Measurements from ENCODE around the gene GRM8.

The GRM8 gene

DNA sequence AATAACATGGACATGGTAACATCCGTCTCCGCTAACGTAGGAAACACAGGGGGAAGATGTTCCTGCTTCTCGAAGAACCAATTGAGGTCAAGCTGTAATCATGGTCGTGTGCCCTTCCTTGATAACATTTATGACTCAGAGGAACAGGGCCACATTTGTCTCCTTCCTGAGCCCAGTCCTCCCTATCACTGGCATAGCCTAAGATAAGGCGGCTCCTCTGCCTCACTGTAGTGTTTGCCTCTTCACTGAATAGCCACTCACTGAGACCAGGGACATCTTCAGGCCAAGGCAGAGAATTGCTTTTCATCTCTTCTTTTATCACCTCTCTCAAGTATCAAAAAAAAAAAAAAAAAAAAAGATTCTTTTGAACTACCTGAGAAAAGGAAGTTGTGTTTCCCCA, 5.4 kb upstream of the GRM8 start:
- TF ChIP-seq, protein P1, sequence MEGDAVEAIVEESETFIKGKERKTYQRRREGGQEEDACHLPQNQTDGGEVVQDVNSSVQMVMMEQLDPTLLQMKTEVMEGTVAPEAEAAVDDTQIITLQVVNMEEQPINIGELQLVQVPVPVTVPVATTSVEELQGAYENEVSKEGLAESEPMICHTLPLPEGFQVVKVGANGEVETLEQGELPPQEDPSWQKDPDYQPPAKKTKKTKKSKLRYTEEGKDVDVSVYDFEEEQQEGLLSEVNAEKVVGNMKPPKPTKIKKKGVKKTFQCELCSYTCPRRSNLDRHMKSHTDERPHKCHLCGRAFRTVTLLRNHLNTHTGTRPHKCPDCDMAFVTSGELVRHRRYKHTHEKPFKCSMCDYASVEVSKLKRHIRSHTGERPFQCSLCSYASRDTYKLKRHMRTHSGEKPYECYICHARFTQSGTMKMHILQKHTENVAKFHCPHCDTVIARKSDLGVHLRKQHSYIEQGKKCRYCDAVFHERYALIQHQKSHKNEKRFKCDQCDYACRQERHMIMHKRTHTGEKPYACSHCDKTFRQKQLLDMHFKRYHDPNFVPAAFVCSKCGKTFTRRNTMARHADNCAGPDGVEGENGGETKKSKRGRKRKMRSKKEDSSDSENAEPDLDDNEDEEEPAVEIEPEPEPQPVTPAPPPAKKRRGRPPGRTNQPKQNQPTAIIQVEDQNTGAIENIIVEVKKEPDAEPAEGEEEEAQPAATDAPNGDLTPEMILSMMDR (conservative IDR thresholded peaks at IDR 0.05; ENCODE audit: low read length): no peak
- no peak for TF ChIP-seq EZH2phosphoT487 (IDR thresholded peaks at IDR 0.05; ENCODE audit: borderline replicate concordance)
- no peaks in the 10 kb centered on the region for H3K9me3 ChIP-seq (ENCODE audit: insufficient read depth, low read depth, low read length)
- H3K4me3 ChIP-seq (ENCODE audit: low read length, poor library complexity, severe bottlenecking): no peak overlapping the region
- no peaks in the 10 kb centered on the region for H3K27me3 ChIP-seq (ENCODE audit: insufficient read depth, low read length, poor library complexity, severe bottlenecking)
- H3K36me3 ChIP-seq (ENCODE audit: insufficient read depth, low read length): no peaks in the 10 kb centered on the region
- no peaks in the 10 kb centered on the region for H4K20me1 ChIP-seq (ENCODE audit: insufficient read depth, low read length, poor library complexity, severe bottlenecking)
- no peaks in the 10 kb centered on the region for H3K4me1 ChIP-seq (ENCODE audit: insufficient read depth, low read length, poor library complexity, severe bottlenecking)
- H3K9me2 ChIP-seq (replicated peaks; ENCODE audit: low read depth, low read length): no peaks in the 10 kb centered on the region
- H3F3A ChIP-seq (ENCODE audit: low read depth): no peaks in the 10 kb centered on the region
- H3K9ac ChIP-seq (ENCODE audit: low read depth, low read length, poor library complexity, severe bottlenecking): no peak overlapping the region
- no peak overlapping the region for H2AFZ ChIP-seq (ENCODE audit: low read length)
- no peak overlapping the region for H3K4me2 ChIP-seq (ENCODE audit: low read depth, low read length, poor library complexity, severe bottlenecking)
- no peaks in the 10 kb centered on the region for H3K79me2 ChIP-seq (ENCODE audit: insufficient read depth, low read length)

DNA sequence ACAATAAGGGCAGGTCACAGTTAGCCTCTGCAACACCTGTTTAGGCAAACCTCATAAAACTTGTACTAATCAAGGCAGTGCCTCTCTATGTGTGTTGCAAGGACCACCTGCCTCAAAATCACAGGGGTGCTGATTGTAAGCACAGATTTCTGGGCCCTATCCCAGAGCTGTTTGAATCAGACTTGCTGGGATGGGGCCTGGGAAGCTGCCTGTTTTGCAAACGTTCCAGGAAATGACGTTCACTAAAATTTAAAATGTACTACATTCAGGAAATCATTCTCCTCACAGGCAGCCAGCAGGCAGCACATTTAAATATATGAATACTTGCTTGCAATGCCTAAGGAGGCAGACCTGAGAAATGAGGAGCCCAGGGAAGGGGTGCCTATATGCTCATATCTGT, 4.3 kb upstream of the GRM8 start:
- Histone ChIP-seq H4K20me1 (ENCODE audit: insufficient read depth, low read length, poor library complexity, severe bottlenecking) (no peaks in the 10 kb centered on the region), H3K27me3 (ENCODE audit: insufficient read depth, low read length, poor library complexity, severe bottlenecking) (no peaks in the 10 kb centered on the region), H3K4me1 (ENCODE audit: insufficient read depth, low read length, poor library complexity, severe bottlenecking) (no peaks in the 10 kb centered on the region)

DNA sequence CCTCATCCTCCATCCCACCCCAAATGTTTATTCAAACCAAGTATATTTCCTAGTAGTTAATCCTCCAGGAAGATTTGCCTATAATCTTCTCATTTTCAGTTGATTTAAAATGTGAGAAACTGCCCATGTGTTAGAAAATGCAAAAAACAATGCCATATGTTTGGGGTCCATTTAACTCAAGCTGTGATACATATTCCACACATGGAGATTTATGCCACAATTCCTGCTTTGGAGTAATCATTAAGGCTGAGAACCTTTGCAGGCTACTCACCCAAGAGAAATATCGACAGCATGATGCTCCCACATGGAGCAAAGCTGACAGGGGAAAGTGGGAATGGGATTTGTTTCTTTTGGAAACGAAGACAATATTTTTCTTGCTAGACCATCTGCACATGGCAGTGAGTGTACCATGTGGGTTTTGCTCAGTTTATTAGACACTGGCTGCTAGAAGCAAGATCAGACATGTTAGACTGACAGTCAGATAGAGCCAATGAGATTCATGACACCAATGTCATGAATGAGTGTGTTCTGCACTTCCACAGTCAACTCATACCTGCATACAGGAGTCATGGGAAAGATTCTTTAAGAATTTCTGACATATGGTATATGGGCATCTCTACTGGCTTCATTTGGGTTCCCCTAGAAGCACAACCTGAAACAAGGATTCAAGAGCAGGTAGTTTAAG, 3.4 kb upstream of the GRM8 start:
- no peaks in the 10 kb centered on the region for H3K36me3 ChIP-seq (ENCODE audit: insufficient read depth, low read length)
- H3K9me3 ChIP-seq (ENCODE audit: insufficient read depth, low read depth, low read length): no peaks in the 10 kb centered on the region
- no peaks in the 10 kb centered on the region for H3F3A ChIP-seq (ENCODE audit: low read depth)
- H3K9ac ChIP-seq (ENCODE audit: low read depth, low read length, poor library complexity, severe bottlenecking): no peak overlapping the region
- no peaks in the 10 kb centered on the region for H3K79me2 ChIP-seq (ENCODE audit: insufficient read depth, low read length)
- H3K27me3 ChIP-seq (ENCODE audit: insufficient read depth, low read length, poor library complexity, severe bottlenecking): no peaks in the 10 kb centered on the region
- H3K9me2 ChIP-seq (replicated peaks; ENCODE audit: low read depth, low read length): no peaks in the 10 kb centered on the region
- H4K20me1 ChIP-seq (ENCODE audit: insufficient read depth, low read length, poor library complexity, severe bottlenecking): no peaks in the 10 kb centered on the region
- H2AFZ ChIP-seq (ENCODE audit: low read length): no peak overlapping the region
- H3K4me1 ChIP-seq (ENCODE audit: insufficient read depth, low read length, poor library complexity, severe bottlenecking): no peaks in the 10 kb centered on the region
- no peak overlapping the region for H3K4me3 ChIP-seq (ENCODE audit: low read length, poor library complexity, severe bottlenecking)
- H3K4me2 ChIP-seq (ENCODE audit: low read depth, low read length, poor library complexity, severe bottlenecking): no peak overlapping the region
- TF ChIP-seq, protein P1 (conservative IDR thresholded peaks at IDR 0.05; ENCODE audit: low read length): no peak
- no peak for TF ChIP-seq EZH2phosphoT487 (IDR thresholded peaks at IDR 0.05; ENCODE audit: borderline replicate concordance)

More for the DNA sequence above, 4.3 kb upstream of the GRM8 start:
- Histone ChIP-seq H3F3A (ENCODE audit: low read depth) (no peaks in the 10 kb centered on the region), H3K79me2 (ENCODE audit: insufficient read depth, low read length) (no peaks in the 10 kb centered on the region), H2AFZ (ENCODE audit: low read length) (no peak overlapping the region), H3K9me3 (ENCODE audit: insufficient read depth, low read depth, low read length) (no peaks in the 10 kb centered on the region), H3K9me2 (replicated peaks; ENCODE audit: low read depth, low read length) (no peaks in the 10 kb centered on the region), H3K4me3 (ENCODE audit: low read length, poor library complexity, severe bottlenecking) (no peak overlapping the region), H3K9ac (ENCODE audit: low read depth, low read length, poor library complexity, severe bottlenecking) (no peak overlapping the region), H3K36me3 (ENCODE audit: insufficient read depth, low read length) (no peaks in the 10 kb centered on the region), H3K4me2 (ENCODE audit: low read depth, low read length, poor library complexity, severe bottlenecking) (no peak overlapping the region)
- TF ChIP-seq, protein P1 (conservative IDR thresholded peaks at IDR 0.05; ENCODE audit: low read length): no peak
- no peak for TF ChIP-seq EZH2phosphoT487 (IDR thresholded peaks at IDR 0.05; ENCODE audit: borderline replicate concordance)
